ENCODE measurements around the gene PLPP1.

DNA sequence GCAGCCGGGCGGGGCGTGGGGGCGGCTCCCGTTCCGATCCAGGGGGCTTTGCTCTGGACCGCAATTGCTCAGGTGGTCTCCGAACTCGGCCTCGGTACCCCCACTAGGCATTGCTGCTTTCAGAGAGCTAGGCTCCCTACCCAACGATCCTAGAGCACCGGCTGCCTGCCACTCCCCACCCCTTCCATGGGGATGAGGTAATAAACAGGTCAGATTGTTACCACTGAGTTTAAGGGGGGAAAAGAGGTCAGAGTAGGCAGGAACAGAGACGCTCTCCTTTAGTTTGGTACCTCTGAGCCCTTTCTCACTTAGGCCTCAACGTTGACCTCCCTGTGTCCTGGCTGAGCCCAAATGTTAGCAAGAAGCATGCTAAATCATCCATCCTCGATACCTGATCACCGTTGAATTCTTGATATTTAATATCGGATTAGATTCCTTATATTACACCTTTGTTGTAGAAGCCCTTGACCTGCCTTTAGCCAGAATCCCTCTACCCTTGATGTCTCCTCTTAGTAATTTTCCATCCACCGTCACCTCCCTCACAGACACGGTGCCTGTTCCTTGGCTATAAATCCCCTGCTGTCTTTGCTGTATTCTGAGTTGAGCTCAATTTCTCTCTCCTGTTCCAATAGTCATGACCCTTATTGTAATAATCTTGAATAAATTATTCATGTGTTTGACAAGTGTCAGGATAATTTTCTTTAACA, 588 bp upstream of the PLPP1 start:
- TF ChIP-seq EZH2phosphoT487 (IDR thresholded peaks at IDR 0.05; ENCODE audit: unreplicated experiment) (no peak), EZH2 (IDR thresholded peaks at IDR 0.05; ENCODE audit: low read depth, unreplicated experiment) (no peak)
- TF ChIP-seq, protein P1, sequence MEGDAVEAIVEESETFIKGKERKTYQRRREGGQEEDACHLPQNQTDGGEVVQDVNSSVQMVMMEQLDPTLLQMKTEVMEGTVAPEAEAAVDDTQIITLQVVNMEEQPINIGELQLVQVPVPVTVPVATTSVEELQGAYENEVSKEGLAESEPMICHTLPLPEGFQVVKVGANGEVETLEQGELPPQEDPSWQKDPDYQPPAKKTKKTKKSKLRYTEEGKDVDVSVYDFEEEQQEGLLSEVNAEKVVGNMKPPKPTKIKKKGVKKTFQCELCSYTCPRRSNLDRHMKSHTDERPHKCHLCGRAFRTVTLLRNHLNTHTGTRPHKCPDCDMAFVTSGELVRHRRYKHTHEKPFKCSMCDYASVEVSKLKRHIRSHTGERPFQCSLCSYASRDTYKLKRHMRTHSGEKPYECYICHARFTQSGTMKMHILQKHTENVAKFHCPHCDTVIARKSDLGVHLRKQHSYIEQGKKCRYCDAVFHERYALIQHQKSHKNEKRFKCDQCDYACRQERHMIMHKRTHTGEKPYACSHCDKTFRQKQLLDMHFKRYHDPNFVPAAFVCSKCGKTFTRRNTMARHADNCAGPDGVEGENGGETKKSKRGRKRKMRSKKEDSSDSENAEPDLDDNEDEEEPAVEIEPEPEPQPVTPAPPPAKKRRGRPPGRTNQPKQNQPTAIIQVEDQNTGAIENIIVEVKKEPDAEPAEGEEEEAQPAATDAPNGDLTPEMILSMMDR (conservative IDR thresholded peaks at IDR 0.05; ENCODE audit: low read depth in 2 of 2), result no peak
